Measurements from ENCODE around the gene DNAJB12. TPM values are rescaled to one million over a fixed set of nuclear protein-coding genes. Genes with fewer than 3 reads are reported as not detected.

The DNAJB12 gene
- total RNA-seq, 1 experiment from 2014 or later = 27.6 TPM

DNA sequence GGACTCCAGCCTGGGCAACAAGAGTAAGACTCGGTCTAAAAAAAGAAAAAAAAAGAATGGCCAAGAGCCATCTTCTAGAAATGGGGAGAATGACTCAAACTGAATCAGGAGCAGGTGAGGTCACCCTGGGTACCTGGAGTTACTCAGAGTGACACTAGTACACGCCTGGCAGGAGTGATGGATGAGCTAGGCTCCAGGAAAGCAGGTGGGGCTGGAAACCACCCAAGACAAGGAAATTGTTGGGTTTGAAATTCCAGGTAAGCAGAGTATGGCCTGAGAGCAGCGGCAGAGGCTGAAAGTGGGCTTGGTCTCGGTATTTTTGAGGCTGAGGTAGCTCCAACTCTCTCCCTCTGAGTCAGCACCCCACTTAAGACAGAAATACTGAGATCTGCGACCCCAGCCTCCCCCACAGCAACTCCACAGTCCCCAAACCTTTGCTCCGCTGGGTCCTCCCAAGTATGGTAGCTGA lies 62.5 kb downstream of the DNAJB12 start:
- peak overlapping the region in 1 of 3 experiments; percentile 50; a peak in 3 of 7 replicates for H3K27ac Mint-ChIP-seq

More for the DNA sequence above, 62.5 kb downstream of the DNAJB12 start:
- H2BK5ac ChIP-seq (ENCODE audit: insufficient read length, low read length) = no peak overlapping the region
- no peak overlapping the region for H3K4me2 ChIP-seq (ENCODE audit: insufficient read depth, insufficient read length, low read length)
- H4K20me1 ChIP-seq (ENCODE audit: control insufficient read depth, insufficient read depth, insufficient read length) = no peaks in the 10 kb centered on the region
- H3K79me2 ChIP-seq (ENCODE audit: insufficient read depth, low read length) = no peaks in the 10 kb centered on the region
- WGBS (ENCODE audit: extremely low coverage, insufficient read length, low lambda C conversion rate) = no CpG with 5 or more reads among the region's 6 CpGs
- no peak overlapping the region for H3K4ac ChIP-seq (ENCODE audit: low read depth, low read length)
- no peak overlapping the region for H2BK20ac ChIP-seq (ENCODE audit: low read depth, low read length, poor library complexity, severe bottlenecking)
- peaks cover 3% of the 10 kb centered on the region for H3K23me2 ChIP-seq (ENCODE audit: insufficient read length, low read depth, low read length, poor library complexity, severe bottlenecking)
- no peak overlapping the region for H3K18ac ChIP-seq (ENCODE audit: insufficient read length, low read depth, low read length)
- H3K9me3 Mint-ChIP-seq = 0 out of 5 replicates have a peak, but pooled peaks cover 0 to 2% of the 10 kb centered on the region in 2 experiments
- no peak overlapping the region for H2BK15ac ChIP-seq (ENCODE audit: low read depth, low read length)
- no peaks in the 10 kb centered on the region for H3K79me1 ChIP-seq (ENCODE audit: insufficient read depth, low read depth, low read length, poor library complexity, severe bottlenecking)
- peaks cover 2% of the 10 kb centered on the region; the same call in 1 of the 2 replicates for H3K4me1 ChIP-seq (ENCODE audit: insufficient read depth, low read length)
- no peak overlapping the region for H4K91ac ChIP-seq (ENCODE audit: insufficient read length, low read depth, low read length)
- no peak overlapping the region for H4K8ac ChIP-seq (replicated peaks; ENCODE audit: insufficient read length, low read depth, low read length)
- peaks cover 2% of the 10 kb centered on the region; the same call in 1 of the 2 replicates for H3K27me3 Mint-ChIP-seq (ENCODE audit: low read depth)
- H2AK5ac ChIP-seq (ENCODE audit: insufficient read length, low read length) = no peak overlapping the region
- H3K14ac ChIP-seq (ENCODE audit: insufficient read depth, low read length) = no peak overlapping the region
- H3T11ph ChIP-seq (ENCODE audit: low read length) = no peak overlapping the region
- DNase-seq = no peak
- H2AFZ ChIP-seq (ENCODE audit: low read length) = no peak overlapping the region
- no peak overlapping the region for H3K56ac ChIP-seq (ENCODE audit: insufficient read length, low read depth, low read length)
- H3K9ac ChIP-seq (ENCODE audit: extremely low read depth, insufficient read length, low read length) = no peak overlapping the region
- no peak overlapping the region for H4K5ac ChIP-seq (ENCODE audit: insufficient read length, low read depth, low read length)
- no peaks in the 10 kb centered on the region for H3K27me3 ChIP-seq (ENCODE audit: insufficient read depth, low read length)
- H3K4me3 Mint-ChIP-seq = no peak overlapping the region
- peaks cover 11 to 19% of the 10 kb centered on the region in 2 experiments for H3K4me1 Mint-ChIP-seq
- H3K27ac ChIP-seq (ENCODE audit: insufficient read length, low read depth, low read length) = no peak overlapping the region
- H2BK12ac ChIP-seq (ENCODE audit: insufficient read length, low read depth, low read length) = no peak overlapping the region
- TF ChIP-seq, protein P1, sequence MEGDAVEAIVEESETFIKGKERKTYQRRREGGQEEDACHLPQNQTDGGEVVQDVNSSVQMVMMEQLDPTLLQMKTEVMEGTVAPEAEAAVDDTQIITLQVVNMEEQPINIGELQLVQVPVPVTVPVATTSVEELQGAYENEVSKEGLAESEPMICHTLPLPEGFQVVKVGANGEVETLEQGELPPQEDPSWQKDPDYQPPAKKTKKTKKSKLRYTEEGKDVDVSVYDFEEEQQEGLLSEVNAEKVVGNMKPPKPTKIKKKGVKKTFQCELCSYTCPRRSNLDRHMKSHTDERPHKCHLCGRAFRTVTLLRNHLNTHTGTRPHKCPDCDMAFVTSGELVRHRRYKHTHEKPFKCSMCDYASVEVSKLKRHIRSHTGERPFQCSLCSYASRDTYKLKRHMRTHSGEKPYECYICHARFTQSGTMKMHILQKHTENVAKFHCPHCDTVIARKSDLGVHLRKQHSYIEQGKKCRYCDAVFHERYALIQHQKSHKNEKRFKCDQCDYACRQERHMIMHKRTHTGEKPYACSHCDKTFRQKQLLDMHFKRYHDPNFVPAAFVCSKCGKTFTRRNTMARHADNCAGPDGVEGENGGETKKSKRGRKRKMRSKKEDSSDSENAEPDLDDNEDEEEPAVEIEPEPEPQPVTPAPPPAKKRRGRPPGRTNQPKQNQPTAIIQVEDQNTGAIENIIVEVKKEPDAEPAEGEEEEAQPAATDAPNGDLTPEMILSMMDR (conservative IDR thresholded peaks at IDR 0.05) = no peak
- no peaks in the 10 kb centered on the region; a peak in 1 of 7 replicates for H3K36me3 Mint-ChIP-seq (ENCODE audit: insufficient read depth in 1 of 3, low read depth in 3 of 3)
- H3K23ac ChIP-seq (ENCODE audit: insufficient read length, low read depth, low read length) = no peak overlapping the region
- H3K9me3 ChIP-seq (ENCODE audit: control insufficient read depth, low read depth, low read length) = no peaks in the 10 kb centered on the region
- no peak overlapping the region for H2BK120ac ChIP-seq (ENCODE audit: low read depth, low read length, poor library complexity, severe bottlenecking)
